ES-I3 (cell line): ENCODE results near the gene TMIGD1.
"Not testable (repeated sequence)": the region's sequence is repeated elsewhere in the genome, so short reads cannot be mapped to it uniquely, and the experiment has no call there.

Experiments
- H3K36me3 ChIP-seq: 2 replicates; pipeline ENCODE4 v1.6.1; 2013; ENCODE audit warnings: mild to moderate bottlenecking, low read length, control low read depth, moderate library complexity; ENCODE audit not compliant: insufficient read depth
- H3K4me1 ChIP-seq: 2 replicates; pipeline ENCODE4 v1.6.1; 2013; ENCODE audit warnings: mild to moderate bottlenecking, control low read depth, low read length; ENCODE audit not compliant: insufficient read depth
- H3K9ac ChIP-seq: 2 replicates; pipeline ENCODE4 v1.6.1; 2013; ENCODE audit warnings: low read depth, mild to moderate bottlenecking, low read length, moderate library complexity
- H3K9me3 ChIP-seq: 2 replicates; pipeline ENCODE4 v1.6.1; 2013; ENCODE audit warnings: mild to moderate bottlenecking, low read length, moderate library complexity; ENCODE audit not compliant: control insufficient read depth, insufficient read depth

Gene TMIGD1

DNA sequence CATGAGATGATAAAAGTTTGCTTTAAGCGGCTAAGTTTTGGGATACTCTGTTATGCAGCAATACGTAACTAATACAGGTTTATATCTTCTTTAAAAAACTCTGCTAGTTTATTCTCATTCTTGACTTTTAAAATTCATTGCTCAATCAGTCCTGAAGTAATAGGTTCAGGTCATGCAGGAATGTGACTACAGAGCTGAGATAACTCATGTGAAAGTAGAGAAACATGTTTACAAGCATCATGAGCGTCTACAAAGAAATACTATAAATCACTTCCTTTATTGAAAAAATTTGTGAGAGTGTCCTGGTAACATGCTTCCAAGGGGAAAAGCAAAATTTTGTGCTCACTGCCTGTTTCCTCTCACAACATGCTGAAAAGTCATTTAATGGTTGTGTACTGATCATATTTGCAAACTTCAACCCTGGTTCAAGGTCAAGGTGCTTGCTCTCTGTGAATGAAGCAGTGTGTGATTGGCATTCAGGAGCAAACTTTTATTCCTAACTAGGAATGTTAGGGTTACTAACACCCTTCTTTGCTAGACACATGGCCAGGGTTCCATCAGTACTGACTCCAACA lies 12.5 kb upstream of the TMIGD1 start:
- Histone ChIP-seq H3K36me3 (no peaks in the 10 kb centered on the region), H3K4me1 (peaks cover 7% of the 10 kb centered on the region; the same call in 1 of the 2 replicates), H3K9ac (no peak overlapping the region), H3K9me3 (no peaks in the 10 kb centered on the region)

GRCh38 chr17:30345527-30346075 lies 11.7 kb upstream of the TMIGD1 start:
- H3K4me1 ChIP-seq, result peaks cover 11% of the 10 kb centered on the region; the same call in 1 of the 2 replicates
- H3K9ac ChIP-seq, result no peak overlapping the region

DNA sequence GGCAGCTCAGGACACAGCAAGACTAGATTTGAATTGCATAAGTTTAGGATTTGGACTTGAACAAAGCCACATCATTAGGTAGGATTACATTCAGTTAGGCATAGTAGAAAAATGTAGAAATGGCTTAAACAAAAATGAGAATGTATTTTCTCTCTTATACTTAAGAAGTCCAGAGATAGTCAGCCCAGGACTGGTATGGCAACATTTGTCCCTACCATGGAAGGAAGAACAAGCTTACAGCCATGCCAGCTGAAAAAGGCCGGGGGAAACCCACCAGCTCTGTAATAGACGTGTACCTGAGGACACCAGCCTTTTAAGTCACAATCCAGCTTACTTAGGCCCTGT lies 11.2 kb upstream of the TMIGD1 start:
- Histone ChIP-seq H3K36me3 (no peaks in the 10 kb centered on the region), H3K9ac (no peak overlapping the region)

More at GRCh38 chr17:30345527-30346075, 11.7 kb upstream of the TMIGD1 start:
- Histone ChIP-seq H3K36me3 (no peaks in the 10 kb centered on the region), H3K9me3 (no peaks in the 10 kb centered on the region)

GRCh38 chr17:30344283-30345088 lies 10.6 kb upstream of the TMIGD1 start:
- Histone ChIP-seq H3K9me3 (no peaks in the 10 kb centered on the region), H3K36me3 (no peaks in the 10 kb centered on the region), H3K9ac (no peak overlapping the region), H3K4me1 (peaks cover 15% of the 10 kb centered on the region; the same call in 1 of the 2 replicates)

More for the DNA sequence above, 11.2 kb upstream of the TMIGD1 start:
- H3K9me3 ChIP-seq, result no peaks in the 10 kb centered on the region
- peaks cover 15% of the 10 kb centered on the region; the same call in 1 of the 2 replicates for H3K4me1 ChIP-seq

DNA sequence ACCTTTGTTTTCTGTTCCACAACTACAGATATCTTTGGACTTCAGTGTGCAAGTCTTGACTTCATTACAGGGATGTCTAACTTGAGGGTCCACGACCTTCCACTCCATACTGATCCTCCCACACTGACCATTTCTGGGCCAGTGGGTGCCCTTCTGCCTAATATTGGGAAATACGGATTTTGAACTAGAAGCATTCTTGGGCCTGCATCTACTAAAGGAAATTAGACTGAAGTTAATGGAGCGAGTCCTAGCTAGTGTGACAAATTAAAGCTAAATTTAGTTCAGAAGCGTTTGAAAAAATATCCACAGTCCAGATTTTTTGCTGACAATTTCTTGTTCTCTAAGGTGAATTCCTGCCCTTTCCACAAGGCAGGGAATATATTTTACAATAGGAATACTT lies 9.9 kb upstream of the TMIGD1 start:
- no peaks in the 10 kb centered on the region for H3K36me3 ChIP-seq
- H3K9me3 ChIP-seq, result no peaks in the 10 kb centered on the region
- no peak overlapping the region for H3K9ac ChIP-seq
- H3K4me1 ChIP-seq, result peaks cover 15% of the 10 kb centered on the region; the same call in 1 of the 2 replicates

- peaks cover 15% of the 10 kb centered on the region; the same call in 1 of the 2 replicates for H3K4me1 ChIP-seq
Observed at GRCh38 chr17:30343244-30343643, 9.4 kb upstream of the TMIGD1 start.

DNA sequence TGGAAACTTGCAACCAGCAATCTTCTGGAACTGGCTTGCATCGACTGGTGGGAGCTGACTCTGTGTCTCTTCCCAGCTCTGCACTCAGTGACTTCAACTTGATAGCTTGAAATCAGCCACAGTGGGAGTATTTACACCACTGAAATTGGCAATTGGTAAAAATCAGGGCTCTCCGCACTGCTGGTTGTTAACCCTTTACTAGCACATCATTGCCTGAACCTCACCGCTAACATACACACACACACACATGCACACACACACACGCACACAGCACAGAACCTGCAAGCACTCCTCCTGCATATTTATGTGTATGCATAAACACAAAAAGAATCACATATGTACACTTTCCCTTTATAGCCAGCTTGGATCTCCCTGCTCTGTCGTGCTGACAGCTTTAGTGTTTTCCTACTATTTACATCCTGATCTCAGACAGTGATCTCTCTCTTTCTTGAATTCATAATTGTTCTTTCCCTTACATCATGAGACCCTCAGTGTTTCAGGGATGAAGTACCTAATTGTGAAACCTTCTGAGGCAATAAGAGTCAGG lies 7.9 kb upstream of the TMIGD1 start:
- Histone ChIP-seq H3K4me1 (peaks cover 15% of the 10 kb centered on the region; the same call in 1 of the 2 replicates), H3K36me3 (no peaks in the 10 kb centered on the region), H3K9me3 (no peaks in the 10 kb centered on the region), H3K9ac (no peak overlapping the region)

More at GRCh38 chr17:30343244-30343643, 9.4 kb upstream of the TMIGD1 start:
- H3K36me3 ChIP-seq, H3K9ac ChIP-seq, H3K9me3 ChIP-seq: not testable (repeated sequence)

- Histone ChIP-seq H3K36me3 (no peaks in the 10 kb centered on the region), H3K9ac (no peak overlapping the region; the same call in 1 of the 2 replicates), H3K4me1 (peaks cover 15% of the 10 kb centered on the region; the same call in 1 of the 2 replicates)
Observed at GRCh38 chr17:30340801-30341356, 7.0 kb upstream of the TMIGD1 start.

DNA sequence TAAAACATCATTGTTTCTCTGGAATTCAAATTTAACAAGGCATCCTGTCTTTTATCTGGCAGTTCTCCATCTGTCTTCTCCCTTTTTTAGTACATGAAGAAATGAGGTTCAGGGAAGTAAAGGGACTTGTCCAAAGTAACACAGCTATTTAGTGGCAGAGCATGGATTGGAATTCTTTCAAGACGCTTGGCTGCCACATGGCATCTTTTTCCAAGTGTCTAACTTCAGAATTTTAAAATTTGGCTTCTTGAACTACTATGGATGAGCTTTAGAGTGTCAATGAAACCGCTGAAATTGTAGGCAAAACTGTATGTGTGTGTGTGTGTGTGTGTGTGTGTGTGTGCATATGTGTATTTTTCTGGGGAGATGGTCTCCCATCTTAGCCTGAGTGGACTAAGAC lies 5.2 kb upstream of the TMIGD1 start:
- peaks cover 9% of the 10 kb centered on the region; the same call in 1 of the 2 replicates for H3K4me1 ChIP-seq
- no peaks in the 10 kb centered on the region for H3K36me3 ChIP-seq
- H3K9me3 ChIP-seq, result no peaks in the 10 kb centered on the region
- H3K9ac ChIP-seq, result no peak overlapping the region

More at GRCh38 chr17:30340801-30341356, 7.0 kb upstream of the TMIGD1 start:
- H3K9me3 ChIP-seq, result no peaks in the 10 kb centered on the region

DNA sequence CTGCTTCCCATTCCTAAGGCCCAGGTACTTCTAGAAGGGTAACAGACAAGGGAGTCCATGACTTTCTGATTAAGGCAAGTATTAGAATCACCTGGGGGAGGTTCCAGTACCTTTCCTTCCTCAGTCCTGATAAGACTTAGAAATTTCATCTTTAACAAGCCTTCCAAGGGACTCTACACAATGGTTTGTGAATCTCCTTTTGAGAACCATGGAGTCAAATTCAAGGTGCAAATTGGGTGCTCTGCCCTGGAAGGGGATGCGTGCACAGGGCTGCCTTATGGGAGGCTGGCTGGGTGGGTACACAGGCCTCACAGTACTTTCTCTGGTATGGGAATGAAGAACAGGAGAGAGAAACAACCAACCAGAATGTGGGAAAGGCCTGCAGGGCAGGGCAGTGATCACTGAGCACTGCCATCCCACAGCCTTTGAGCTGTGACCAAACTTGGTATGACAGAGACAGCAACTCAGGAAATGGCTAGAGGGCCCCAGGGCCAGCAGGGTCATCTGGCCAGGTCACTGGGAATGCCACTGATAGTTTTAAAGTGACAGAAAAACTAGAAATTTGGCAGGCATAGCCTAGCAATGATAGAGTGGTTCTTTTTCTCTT lies 3.6 kb upstream of the TMIGD1 start:
- Histone ChIP-seq H3K9ac (no peak overlapping the region), H3K9me3 (no peaks in the 10 kb centered on the region), H3K36me3 (no peaks in the 10 kb centered on the region), H3K4me1 (peaks cover 9% of the 10 kb centered on the region; the same call in 1 of the 2 replicates)

DNA sequence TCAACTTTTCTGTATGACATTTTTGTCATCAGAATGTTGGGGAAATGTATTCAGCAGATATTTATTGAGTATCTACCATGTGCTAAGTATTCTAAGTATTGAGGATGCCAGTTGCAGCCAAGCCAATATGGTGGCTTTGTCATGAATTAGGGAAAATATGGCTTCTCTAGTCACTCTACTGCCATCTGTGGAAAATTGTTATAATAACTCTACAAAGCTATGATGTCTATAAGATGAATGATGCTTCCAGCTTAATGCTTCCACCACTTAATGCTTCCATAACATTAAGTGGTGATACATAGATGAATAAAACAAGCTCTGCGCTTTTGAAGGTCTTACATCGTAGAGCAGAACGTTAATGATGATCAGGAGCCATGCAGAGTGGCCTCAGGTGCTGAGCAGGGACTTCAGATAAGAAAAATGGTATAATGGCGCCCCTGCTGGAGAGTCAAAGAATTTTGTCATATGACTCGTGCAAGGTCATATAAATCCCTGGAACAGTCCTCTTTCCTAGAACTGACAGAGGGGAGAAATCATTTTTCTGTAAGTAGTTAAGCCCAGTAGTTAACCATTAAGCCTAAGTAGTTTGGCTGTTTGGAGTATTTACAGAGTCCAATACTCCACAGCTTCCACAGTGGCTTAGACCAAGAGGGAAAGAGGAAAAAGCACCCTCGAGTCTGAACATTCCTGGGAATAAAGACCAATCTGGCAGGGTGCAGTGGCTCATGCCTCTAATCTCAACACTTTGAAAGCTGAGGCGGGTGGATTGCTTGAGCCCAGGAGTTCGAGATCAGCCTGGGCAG lies 2.7 kb upstream of the TMIGD1 start:
- no peaks in the 10 kb centered on the region for H3K9me3 ChIP-seq
- no peak overlapping the region for H3K9ac ChIP-seq
- H3K36me3 ChIP-seq, result no peaks in the 10 kb centered on the region
- H3K4me1 ChIP-seq, result peaks cover 9% of the 10 kb centered on the region; the same call in 1 of the 2 replicates

DNA sequence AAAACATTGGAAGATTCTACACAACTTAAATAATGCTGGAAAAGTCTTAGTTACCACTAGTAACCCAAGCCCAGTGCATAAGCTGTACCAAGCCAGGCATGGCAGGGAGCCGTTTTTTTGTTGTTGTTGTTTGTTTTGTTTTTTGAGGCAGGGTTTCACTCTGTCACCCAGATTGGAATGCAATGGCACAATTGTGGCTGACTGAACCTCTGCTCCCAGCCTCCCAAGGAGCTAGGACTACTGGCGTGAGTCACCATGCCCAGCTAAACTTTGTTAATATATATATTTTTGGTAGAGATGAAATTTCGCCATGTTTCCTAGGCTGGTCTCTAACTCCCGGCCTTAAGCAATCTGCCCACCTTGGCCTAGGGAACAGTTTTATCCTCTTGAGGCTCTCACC lies 564 bp upstream of the TMIGD1 start:
- no peak overlapping the region for H3K9ac ChIP-seq
- H3K9me3 ChIP-seq, result no peaks in the 10 kb centered on the region
- no peaks in the 10 kb centered on the region for H3K4me1 ChIP-seq

GRCh38 chr17:30332057-30332542 lies 1.8 kb downstream of the TMIGD1 start:
- Histone ChIP-seq H3K9me3 (no peaks in the 10 kb centered on the region), H3K4me1 (no peaks in the 10 kb centered on the region), H3K9ac (no peak overlapping the region), H3K36me3 (no peaks in the 10 kb centered on the region)

More for the DNA sequence above, 564 bp upstream of the TMIGD1 start:
- H3K36me3 ChIP-seq, result no peaks in the 10 kb centered on the region
